IPS DF 19.7 (cell line): ENCODE data around the gene FBXO42.

ENCODE experiments used
- DNase-seq: peaks from one replicate; pipeline ENCODE4 v3.0.0-alpha.2; 2013; ENCODE audit warnings: low read depth, low spot score

Gene FBXO42

DNA sequence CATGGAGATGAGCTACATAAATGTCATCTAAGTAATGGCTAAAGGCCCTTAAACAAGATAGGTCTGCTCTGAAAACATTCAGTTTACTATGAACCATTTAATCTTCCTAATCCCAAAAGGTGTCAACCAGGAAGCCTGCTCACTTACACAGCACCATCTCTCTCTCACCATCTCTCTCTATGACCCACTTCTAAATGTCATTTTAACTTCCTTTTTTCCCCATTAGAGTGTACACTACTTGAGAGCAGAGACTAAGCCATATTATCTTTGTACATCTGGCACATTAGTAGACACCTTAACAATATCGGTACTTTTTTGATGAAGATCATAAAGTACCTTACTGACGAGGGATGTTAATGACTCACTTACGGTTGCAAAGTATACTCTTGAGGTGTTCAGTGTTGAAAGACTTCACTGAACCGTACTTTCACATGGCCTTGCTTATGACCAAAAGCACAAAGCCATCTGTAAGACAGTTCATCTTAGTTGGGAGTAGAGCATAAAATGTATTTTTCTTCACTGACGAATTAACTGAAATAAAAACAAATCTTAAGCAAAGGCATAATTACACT, 25.4 kb downstream of the FBXO42 start:
- no peak for DNase-seq

DNA sequence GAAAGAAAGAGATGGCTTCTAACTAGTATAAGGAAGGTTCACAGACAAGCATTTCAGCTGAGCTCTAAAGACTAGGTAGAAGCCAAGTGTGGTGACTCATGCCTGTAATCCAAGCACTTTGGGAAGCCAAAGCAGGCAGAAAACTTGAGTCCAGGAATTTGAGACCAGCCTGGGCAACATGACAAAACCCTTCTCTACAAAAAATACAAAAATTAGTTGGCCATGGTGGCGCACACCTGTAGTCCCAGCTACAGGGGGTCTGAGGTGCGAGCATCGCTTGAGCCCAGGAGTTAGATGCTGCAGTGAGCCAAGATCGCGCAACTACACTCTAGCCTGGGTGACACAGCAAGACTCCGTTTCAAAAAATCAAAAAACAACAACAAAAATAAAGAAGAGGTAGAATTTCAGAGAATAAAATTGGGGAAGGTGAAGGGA, 27.8 kb downstream of the FBXO42 start:
- DNase-seq, result no peak

DNA sequence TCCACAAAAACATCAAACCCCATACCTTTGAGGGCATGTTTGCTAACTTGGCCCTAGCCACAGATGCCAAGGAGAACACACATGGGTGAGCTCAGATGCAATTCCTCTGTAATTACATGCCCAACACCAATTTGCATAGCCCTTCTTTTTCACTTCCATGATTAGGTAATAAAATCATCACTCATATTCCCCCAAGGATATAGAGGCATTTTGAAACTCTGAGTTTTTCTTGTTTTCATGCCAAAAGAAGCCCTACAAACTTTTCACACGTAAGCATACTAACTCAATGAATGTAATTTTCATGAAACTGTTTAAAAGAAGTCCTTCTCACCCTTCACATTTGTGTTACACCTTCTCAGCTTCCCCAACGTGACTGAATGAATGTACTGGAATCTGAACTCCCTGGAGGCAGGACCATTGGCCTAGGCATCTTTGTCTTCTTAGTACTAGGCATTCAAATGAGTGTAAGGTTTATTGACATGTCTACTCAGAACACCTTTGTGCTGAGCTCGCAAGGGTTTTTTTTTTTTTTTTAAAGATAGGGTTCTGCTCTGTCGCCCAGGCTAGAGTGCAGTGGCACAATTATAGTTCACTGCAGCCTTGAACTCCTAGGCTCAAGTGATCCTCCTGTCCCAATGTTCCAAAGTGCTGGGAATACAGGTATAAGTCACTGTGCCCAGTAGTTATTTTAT, 31.0 kb downstream of the FBXO42 start:
- no peak for DNase-seq

DNA sequence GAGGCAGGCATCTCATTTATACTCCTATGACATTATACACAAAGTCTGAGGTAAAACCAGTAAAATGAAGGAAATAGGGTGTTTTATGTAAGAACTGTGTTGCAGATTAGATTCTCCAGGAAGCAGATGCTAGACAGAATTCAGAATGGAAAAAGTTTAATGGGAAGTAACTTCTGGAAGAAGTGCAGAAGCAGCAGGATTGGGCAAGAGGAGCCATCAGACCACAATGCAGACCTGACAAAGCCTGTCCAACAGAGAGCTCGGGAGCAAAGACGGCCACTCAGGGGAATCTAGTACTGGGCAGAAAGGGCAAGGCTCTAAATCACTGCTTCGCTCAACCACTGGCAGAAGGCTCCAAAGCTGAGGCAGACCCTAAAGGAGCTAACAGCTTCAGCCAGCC, 33.7 kb downstream of the FBXO42 start:
- DNase-seq, result no peak

DNA sequence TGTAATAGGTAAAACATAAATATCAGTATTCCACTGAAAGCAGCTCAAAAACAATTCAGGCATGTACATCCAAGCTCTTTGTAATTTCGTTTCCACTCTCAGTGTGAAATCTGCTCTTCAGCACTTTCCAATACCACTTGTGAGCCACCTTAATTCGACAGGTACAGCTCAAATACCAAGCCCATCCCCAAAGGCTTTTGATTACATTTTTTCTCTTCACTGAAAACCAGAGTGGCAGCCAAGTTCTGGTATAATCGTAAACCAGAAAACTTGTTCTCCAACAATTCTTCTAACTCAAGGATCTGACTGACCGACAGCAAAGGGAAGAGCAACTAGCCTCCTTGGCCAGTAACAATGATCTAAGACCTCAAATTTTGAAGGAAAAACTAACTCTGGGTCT, 36.8 kb downstream of the FBXO42 start:
- no peak for DNase-seq

DNA sequence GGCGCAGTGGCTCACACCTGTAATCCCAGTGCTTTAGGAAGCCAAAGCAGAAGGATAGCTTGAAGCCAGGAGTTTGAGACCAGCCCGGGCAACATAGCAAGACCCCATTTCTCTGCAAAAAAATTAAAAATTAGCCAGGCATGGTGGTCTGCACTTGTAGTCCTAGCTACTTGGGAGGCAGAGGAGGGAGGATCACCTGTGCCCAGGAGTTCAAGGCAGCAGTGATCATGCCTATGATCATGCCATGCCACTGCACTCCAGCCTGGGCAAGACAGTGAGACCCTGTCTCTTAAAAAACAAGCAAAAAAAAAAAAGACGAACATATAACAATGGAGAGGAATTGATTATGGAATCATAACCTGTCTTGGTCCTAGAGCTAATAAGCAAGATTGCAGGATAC, 45.1 kb downstream of the FBXO42 start:
- no peak for DNase-seq

DNA sequence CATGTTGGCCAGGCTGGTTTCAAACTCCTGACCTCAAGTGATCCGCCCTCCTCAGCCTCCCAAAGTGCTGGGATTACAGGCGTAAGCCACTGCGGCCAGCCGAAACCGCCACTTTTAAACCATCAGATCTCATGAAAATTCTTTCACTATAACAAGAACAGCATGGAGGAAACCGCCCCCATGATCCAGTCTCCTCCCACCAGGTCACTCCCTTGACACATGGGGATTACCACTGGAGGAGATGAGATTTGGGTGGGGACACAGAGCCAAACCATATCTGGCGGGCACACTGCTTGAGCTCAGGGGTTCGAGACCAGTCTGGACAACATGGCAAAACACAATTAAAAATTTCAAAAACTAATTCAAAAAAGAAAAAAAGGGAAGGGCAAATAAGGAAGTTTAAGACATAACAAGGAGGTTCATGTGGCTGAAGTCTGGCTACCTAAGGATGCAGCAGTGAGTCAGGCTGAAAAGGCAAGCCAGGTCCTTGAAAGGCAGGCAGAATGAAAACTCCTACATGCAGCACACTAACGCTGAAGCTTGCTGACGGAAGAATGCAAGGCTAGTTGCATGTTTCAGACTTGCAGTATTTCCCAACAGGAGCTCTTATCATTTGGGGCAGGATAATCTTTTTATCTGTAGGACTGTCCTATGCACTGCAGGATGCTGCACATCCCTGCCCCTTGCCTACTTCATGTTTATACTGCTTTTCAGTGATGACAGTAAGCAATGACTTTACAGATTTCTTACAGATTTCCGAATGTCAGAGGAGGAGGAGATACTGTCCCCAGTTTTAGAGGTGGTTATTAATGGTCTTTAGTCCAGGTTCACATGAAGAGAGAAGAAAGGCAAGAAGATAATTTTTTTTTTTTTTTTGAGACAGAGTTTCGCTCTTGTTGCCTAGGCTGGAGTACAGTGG, 49.3 kb downstream of the FBXO42 start:
- no peak for DNase-seq

DNA sequence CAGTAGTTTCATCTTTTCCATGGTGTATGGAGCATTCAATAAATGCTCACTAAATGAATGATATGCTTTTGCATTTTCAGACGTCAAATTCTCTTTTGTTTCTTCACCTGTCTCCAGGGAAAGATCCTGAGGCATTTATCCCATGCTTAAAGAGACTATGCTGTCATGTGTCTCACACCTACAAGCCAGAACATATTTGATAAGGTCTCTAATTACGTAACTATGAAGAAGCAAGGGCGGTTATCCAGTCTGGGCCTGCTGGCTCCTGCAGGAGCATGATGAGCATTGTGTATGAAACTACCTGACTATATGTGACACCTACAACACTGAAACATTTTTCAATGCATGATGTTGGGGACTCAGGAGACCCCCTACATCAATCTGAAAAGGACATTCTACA, 51.8 kb downstream of the FBXO42 start:
- no peak for DNase-seq

DNA sequence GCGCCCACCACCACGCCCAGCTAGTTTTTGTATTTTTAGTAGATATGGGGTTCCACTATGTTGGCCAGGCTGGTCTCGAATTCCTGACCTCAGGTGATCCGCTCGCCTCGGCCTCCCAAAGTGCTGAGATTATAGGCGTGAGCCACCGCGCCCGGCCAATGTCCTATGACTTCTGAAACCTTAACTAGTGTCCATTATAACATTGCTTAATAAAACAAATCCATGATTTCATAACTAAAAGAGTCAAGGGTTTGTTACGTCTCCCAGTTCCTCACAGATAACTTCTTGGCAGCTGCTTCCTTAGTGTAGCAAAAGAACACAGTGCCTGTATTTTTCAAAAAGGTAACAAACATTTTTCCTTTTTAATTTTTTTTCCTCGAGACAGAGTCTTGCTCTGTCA, 53.6 kb downstream of the FBXO42 start:
- DNase-seq, result no peak

DNA sequence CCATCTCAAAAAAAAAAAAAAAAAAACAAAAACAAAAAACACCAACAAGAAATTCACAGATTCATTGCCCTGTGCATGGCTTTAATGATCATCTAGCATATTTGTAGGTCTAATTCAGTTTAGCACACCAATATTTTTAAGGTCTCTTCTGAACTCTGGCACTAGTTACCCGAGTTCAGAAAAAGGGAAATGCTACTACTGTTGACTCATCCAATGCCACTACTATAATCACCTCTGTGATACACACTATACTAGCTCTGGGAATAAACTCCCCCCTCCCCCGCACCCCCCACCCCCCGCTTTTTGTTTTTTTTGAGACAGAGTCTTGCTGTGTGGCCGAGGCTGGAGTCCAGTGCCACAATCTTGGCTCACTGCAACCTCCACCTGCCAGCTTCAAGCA, 55.6 kb downstream of the FBXO42 start:
- no peak for DNase-seq

DNA sequence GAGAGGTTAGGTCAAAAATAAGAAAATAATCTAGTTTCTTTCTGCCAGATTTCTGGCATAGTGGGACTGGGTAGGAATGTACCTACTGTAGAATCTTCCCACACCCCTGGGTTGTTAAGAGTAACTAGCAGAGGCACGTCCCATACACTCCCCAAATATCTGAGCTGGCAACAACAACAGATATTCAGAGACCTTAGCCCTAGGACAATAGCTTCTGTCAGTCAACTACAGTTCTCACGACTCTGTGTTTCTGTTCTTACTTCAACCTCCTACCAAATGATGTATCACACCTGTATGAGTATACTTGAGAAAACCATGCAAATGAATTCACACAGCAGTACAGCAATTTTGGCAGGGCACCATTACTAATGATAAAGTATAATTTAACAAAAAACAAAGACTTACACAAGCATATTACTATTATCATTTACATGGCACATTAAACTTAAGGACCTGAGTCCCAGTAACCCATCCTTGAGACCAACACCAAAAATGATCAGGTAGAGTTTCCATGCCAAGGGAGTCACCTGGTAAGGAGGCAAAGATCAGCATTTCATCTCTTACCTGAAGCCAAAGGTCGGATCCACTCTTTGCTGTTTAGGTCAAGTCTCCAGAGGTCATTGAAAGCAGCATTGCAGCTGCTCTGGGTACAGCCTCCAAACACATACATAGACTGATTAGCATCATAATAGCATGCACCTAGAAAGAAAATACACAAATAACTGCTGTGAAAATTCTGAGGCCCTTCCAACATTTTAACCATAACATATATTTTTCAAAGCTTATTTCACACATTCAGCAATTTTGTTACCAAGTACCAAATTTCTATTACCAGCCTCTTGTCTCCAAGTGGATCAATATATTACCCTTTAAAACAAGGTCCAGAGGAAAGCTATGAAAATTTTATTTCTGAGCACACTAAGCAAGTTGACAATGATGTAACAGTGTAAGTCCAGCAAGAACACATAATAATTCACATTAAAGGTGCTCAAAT, 57.8 kb downstream of the FBXO42 start:
- no peak for DNase-seq

DNA sequence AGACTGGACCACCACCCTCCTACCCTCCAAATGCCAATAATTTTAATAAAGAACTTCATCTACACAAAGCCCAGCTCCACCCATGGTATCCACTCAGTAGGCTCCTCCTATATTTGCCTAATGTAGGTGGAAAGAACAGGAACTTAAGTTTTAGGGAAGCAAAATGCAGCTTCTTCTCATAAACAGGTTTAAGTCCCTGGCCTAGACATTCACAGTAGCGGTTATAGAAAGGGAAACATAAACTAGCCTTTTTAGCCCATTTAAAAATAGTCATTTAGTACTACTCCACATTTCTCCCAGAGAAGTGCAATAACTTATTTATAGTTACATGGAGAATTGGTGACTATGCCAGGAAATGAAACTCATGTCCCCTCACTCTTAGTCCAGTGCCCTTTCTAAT, 58.7 kb downstream of the FBXO42 start:
- DNase-seq, result no peak

DNA sequence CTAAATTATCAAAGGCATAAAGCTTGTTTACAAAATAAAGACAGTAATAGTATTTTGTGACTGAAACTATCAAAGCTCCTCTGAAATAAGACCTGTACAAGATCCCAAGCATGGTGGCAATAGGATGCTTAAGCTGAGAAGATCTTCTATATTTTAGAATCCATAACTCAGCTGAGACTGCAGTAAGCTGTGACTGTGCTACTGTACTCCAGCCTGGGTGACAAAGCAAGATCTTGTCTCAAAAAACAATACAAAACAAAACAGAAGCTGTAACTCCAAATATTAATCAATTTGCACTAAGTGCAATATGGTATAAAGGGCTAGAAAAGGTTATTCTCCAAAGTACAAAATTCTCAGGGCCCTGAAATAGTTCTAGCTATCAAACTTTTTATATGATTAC, 59.5 kb downstream of the FBXO42 start:
- no peak for DNase-seq

DNA sequence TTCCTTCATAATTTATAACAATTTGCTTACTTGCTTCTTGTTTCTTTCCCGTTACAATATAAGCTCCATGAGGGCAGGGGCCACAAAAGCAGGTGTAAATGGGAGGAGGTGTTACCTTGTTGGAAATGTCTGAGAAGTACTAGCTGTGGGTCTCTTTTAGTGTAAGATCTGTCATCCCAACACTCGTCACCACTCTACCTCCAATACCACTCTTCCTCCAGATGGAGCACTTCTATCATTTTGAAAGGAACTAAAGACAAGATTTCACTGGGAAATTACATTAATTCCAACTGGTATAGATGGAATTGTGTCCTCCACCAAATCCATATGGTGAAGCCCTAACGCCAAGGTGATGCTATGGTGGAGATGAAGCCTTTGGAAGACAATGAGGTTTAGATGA, 62.3 kb downstream of the FBXO42 start:
- no peak for DNase-seq

DNA sequence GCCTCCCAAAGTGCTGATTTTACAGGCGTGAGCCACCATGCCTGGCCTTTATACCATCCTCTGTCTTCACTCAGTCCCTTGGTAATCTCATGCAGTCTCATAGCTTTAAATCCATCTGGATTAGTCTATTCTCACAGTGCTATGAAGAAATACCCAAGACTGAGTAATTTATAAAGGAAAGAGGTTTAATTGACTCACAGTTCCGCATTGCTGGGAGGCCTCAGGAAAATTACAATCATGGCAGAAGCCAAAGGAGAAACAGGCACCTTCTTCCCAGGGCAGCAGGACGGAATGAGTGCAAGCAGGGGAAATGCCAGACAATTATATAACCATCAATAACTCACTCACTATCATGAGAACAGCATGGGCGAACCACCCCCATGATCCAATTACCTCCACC, 66.2 kb downstream of the FBXO42 start:
- DNase-seq, result no peak

DNA sequence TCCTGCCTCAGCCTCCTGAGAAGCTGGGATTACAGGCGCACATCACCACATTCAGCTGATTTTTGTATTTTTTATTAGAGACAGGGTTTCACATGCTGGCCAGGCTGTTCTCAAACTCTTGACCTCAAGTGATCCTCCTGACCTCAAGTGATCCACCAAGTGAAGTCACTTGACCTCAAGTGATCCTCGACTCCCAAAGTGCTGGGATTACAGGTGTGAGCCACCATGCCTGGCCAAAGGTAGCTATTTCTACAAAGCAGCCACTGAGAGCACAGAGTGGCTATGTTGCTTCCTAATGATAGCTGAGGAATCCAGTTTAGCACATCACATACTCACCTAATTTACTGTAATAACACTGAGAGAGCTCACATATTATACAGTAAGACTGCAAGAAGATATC, 70.5 kb downstream of the FBXO42 start:
- no peak for DNase-seq

DNA sequence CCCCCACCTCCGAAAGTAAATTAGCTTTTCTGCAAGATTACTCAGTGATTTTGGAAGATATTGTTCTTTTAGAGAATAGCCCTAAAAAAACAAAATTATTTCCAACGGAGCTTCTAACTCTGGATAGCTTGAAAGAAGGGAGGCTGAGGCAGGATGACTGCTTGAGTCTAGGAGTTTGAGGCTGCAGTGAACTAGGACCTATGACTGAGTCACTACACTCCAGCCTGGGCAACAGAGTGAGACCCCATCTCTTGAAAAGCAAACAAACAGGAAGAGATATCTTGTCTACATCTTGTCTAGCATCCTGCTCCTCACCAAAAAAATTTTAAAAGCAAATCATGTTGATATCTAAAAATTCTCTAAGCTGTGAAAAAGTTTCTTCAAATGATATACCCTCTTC, 73.1 kb downstream of the FBXO42 start:
- no peak for DNase-seq

DNA sequence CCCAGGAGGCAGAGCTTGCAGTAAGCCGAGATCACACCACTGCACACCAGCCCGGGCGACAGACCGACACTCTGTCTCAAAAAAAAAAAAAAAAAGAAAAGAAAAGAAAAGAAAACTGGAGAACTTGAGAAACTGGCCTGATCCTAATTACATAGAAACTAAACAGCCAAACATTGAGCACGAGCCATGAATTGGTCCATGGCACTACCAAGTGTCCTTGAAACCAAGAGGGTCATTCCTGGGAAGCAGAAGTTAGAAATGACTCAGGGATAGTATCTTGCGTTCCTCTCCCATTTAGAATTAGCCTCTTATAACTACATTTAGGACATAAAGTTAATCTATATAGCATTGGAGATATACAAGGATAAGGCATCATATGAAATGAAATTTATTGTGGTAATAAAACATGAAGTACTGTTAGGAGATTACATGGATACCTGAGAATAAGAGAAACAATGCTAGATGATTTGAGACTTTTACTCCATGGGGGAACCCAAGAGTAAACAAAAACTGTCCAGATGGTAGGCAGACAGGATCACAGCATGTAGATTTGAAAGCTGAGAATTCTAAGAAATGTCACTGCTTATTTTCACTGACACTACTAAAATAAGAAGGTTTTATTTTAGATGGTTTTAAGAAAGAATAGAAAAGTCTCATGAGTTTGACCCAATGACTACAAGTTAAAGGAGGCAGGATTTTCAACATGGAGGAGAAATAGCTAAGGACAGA, 75.8 kb downstream of the FBXO42 start:
- DNase-seq, result no peak

DNA sequence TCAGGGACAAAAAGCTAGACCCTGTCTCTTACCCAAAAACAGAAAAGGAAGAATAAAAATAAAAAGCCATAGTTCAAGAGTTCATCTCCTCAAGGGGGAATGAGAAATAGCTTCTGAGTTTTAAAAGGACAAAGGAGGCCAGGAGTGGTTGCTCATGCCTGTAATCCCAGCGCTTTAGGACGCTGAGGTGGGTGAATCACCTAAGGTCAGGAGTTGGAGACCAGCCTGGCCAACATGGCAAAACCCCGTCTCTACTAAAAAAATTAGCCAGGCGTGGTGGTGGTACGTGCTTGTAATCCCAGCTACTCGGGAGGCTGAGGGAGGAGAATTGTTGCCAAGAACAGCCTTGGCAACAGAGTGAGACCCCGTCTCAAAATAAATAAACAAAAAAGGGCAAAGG, 76.7 kb downstream of the FBXO42 start:
- DNase-seq, result no peak

DNA sequence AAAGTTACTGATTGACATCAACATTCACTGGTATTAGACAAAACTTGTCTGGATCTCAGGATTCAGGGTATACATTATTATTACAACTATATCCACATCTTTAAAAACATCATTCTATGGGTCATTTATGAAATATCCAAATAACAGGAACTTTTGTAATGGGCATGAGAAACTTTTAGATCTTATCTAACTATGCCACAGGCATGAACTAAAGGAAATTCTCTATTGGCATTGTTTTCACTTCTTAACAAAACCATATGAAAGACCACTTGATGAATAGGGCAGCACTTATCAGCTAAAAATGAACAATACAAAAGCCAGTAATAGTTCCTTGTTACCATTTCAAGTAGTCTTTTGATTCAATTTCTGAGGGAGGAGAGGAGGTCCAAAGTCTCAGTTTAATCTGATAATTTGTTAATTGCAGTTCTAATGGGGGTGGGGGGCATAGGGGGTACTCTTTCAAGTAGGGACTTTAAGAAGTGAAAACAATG, 84.5 kb downstream of the FBXO42 start:
- no peak for DNase-seq
